ENCODE measurements around the gene SPR.

- TF ChIP-seq HOXC10 (CRISPR knock-in tag; IDR thresholded peaks at IDR 0.05): no peak
- TF ChIP-seq CTCF (tag by site-specific recombination; IDR thresholded peaks at IDR 0.05): peak; percentile 68
- TF ChIP-seq, protein P1, sequence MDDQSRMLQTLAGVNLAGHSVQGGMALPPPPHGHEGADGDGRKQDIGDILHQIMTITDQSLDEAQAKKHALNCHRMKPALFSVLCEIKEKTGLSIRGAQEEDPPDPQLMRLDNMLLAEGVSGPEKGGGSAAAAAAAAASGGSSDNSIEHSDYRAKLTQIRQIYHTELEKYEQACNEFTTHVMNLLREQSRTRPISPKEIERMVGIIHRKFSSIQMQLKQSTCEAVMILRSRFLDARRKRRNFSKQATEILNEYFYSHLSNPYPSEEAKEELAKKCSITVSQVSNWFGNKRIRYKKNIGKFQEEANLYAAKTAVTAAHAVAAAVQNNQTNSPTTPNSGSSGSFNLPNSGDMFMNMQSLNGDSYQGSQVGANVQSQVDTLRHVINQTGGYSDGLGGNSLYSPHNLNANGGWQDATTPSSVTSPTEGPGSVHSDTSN (CRISPR knock-in tag; IDR thresholded peaks at IDR 0.05): no peak
Measured at GRCh38 chr2:72934683-72935610, 47.7 kb downstream of the SPR start.

Measured in HEK293 (cell line).